ENCODE results near the gene FAM98C. TPM values are rescaled to one million over a fixed set of nuclear protein-coding genes. Genes with fewer than 3 reads are reported as not detected.

Gene FAM98C
- total RNA-seq, 1 donor from 2014 or later = 17.9 TPM

GRCh38 chr19:38451036-38451435 is 48.1 kb downstream of the FAM98C start:
- Mint-ChIP-seq H3K36me3 (no peaks in the 10 kb centered on the region), H3K9me3 (no peaks in the 10 kb centered on the region), H3K4me3 (no peak overlapping the region), H3K27ac (no peak overlapping the region), H3K4me1 (no peaks in the 10 kb centered on the region), H3K27me3 (ENCODE audit: low read depth) (peaks cover 3% of the 10 kb centered on the region)
- no peak for TF ChIP-seq CTCF (IDR thresholded peaks at IDR 0.05; ENCODE audit: unreplicated experiment)
- DNase-seq (ENCODE audit: low spot score in 2 of 2, unreplicated experiment in 2 of 2) = no peak

- no peak overlapping the region for H3K4me3 Mint-ChIP-seq
- no peaks in the 10 kb centered on the region for H3K9me3 Mint-ChIP-seq
- TF ChIP-seq CTCF (IDR thresholded peaks at IDR 0.05; ENCODE audit: unreplicated experiment) = no peak
- H3K4me1 Mint-ChIP-seq = no peaks in the 10 kb centered on the region
- H3K27ac Mint-ChIP-seq = no peak overlapping the region
- no peaks in the 10 kb centered on the region for H3K36me3 Mint-ChIP-seq
- no peak for DNase-seq (ENCODE audit: low spot score in 2 of 2, unreplicated experiment in 2 of 2)
- H3K27me3 Mint-ChIP-seq (ENCODE audit: low read depth) = peaks cover 3% of the 10 kb centered on the region
These were observed 48.7 kb downstream of the FAM98C start for GRCh38 chr19:38451629-38452028.

- H3K4me3 Mint-ChIP-seq = no peak overlapping the region
- TF ChIP-seq CTCF (IDR thresholded peaks at IDR 0.05; ENCODE audit: unreplicated experiment) = no peak
- H3K4me1 Mint-ChIP-seq = no peaks in the 10 kb centered on the region
- DNase-seq (ENCODE audit: low spot score in 2 of 2, unreplicated experiment in 2 of 2) = no peak
- H3K27ac Mint-ChIP-seq = no peak overlapping the region
- H3K27me3 Mint-ChIP-seq (ENCODE audit: low read depth) = peaks cover 3% of the 10 kb centered on the region
- no peaks in the 10 kb centered on the region for H3K36me3 Mint-ChIP-seq
- H3K9me3 Mint-ChIP-seq = no peaks in the 10 kb centered on the region
These were observed 49.8 kb downstream of the FAM98C start for GRCh38 chr19:38452430-38453366.

- no peak for DNase-seq (ENCODE audit: low spot score in 2 of 2, unreplicated experiment in 2 of 2)
- H3K9me3 Mint-ChIP-seq = no peaks in the 10 kb centered on the region
- H3K4me1 Mint-ChIP-seq = no peaks in the 10 kb centered on the region
- no peaks in the 10 kb centered on the region for H3K36me3 Mint-ChIP-seq
- TF ChIP-seq CTCF (IDR thresholded peaks at IDR 0.05; ENCODE audit: unreplicated experiment) = no peak
- H3K27me3 Mint-ChIP-seq (ENCODE audit: low read depth) = peaks cover 3% of the 10 kb centered on the region
- H3K27ac Mint-ChIP-seq = no peak overlapping the region
- no peak overlapping the region for H3K4me3 Mint-ChIP-seq
These were observed 50.7 kb downstream of the FAM98C start for GRCh38 chr19:38453596-38453995.

- H3K27me3 Mint-ChIP-seq (ENCODE audit: low read depth) = no peaks in the 10 kb centered on the region
- H3K4me3 Mint-ChIP-seq = no peak overlapping the region
- DNase-seq (ENCODE audit: low spot score in 2 of 2, unreplicated experiment in 2 of 2) = no peak
- H3K27ac Mint-ChIP-seq = no peak overlapping the region
- H3K9me3 Mint-ChIP-seq = no peaks in the 10 kb centered on the region
- H3K4me1 Mint-ChIP-seq = no peaks in the 10 kb centered on the region
- no peak for TF ChIP-seq CTCF (IDR thresholded peaks at IDR 0.05; ENCODE audit: unreplicated experiment)
- H3K36me3 Mint-ChIP-seq = no peaks in the 10 kb centered on the region
These were observed 52.1 kb downstream of the FAM98C start for GRCh38 chr19:38455031-38455430.
